Lung (tissue), 12 donors: ENCODE results near the gene FEM1C. TPM values are rescaled to one million over a fixed set of nuclear protein-coding genes. Genes with fewer than 3 reads are reported as not detected.

Source experiments
- ATAC-seq: fragments of 200-7000 bp; cut with Tn5 transposase; one replicate; pipeline ENCODE4 v1.9.1; 2020; ENCODE audit warnings: moderate number of reproducible peaks; ENCODE audit not compliant: insufficient read depth, low FRiP score
- DNase-seq, 3 donors: peaks; one replicate each; pipeline ENCODE4 v3.0.0-alpha.2; 2013 to 2017
- H3K27ac ChIP-seq, 2 donors: one replicate each; pipeline ENCODE4 v1.5.1; 2013; ENCODE audit warnings: mild to moderate bottlenecking in 2 of 2, moderate library complexity in 2 of 2, control low read depth in 1 of 2, inconsistent platforms in 1 of 2, low read depth in 1 of 2, low read length in 1 of 2
- H3K27me3 ChIP-seq, 3 donors: one replicate each; pipeline ENCODE4 v1.5.1; 2013; ENCODE audit warnings: low read length in 2 of 3; ENCODE audit not compliant: control insufficient read depth in 3 of 3, insufficient read depth in 3 of 3
- H3K36me3 ChIP-seq, 4 donors: one replicate each; pipeline ENCODE4 v1.5.1; 2013; ENCODE audit warnings: low read length in 4 of 4, mild to moderate bottlenecking in 1 of 4, moderate library complexity in 1 of 4; ENCODE audit not compliant: control insufficient read depth in 4 of 4, insufficient read depth in 4 of 4
- H3K4me1 ChIP-seq, 5 donors: one replicate each; pipeline ENCODE4 v1.5.1; 2013; ENCODE audit warnings: low read length in 5 of 5, mild to moderate bottlenecking in 2 of 5, moderate library complexity in 1 of 5; ENCODE audit not compliant: control insufficient read depth in 5 of 5, insufficient read depth in 5 of 5
- H3K4me3 ChIP-seq: one replicate; pipeline ENCODE4 v1.5.1; 2013; ENCODE audit warnings: mild to moderate bottlenecking, control low read depth, moderate library complexity
- H3K9ac ChIP-seq, 2 donors: one replicate each; pipeline ENCODE4 v1.5.1; 2013; ENCODE audit warnings: low read length in 2 of 2, control low read depth in 1 of 2; ENCODE audit not compliant: insufficient read depth in 1 of 2
- H3K9me3 ChIP-seq, 4 donors: one replicate each; pipeline ENCODE4 v1.5.1; 2013; ENCODE audit warnings: low read length in 3 of 4, mild to moderate bottlenecking in 1 of 4, moderate library complexity in 1 of 4; ENCODE audit not compliant: control insufficient read depth in 4 of 4, insufficient read depth in 3 of 4
- WGBS, 2 donors: extraction: QIAGEN DNeasy Blood & Tissue Kit; methylation state at CpG; one replicate each; pipeline ENCODE4 v1.1.7; 2013; 5-methylcytosine and 5-hydroxymethylcytosine counted together
- polyA plus RNA-seq, 2 donors: library from polyadenylated mRNA; stranded (reverse); fragments of 200-250 nt; gene quantifications; one replicate each; pipeline ENCODE4 v1.2.1, GENCODE V29; 2013
- total RNA-seq, 2 donors: library from RNA; depleted of rRNA in 1 of 2; stranded (reverse); fragments of >200 nt in 1 of 2; gene quantifications; one replicate each; pipeline ENCODE4 v1.2.1, GENCODE V29; 2014 to 2021
- TF ChIP-seq, protein P1 (sequence below): IDR thresholded peaks from 2 replicates; pipeline ENCODE4 v1.5.1; 2012; ENCODE audit warnings: mild to moderate bottlenecking; ENCODE audit errors: control extremely low read depth, extremely low read depth
- donor health status: control.
- donor health status: control.
- donor health status: Bipolar disorder and iron deficiency.
- donor health status: healthy.
- donor health status: DM: yes; HTN: yes; CAD: no.

FEM1C gene
- total and polyA plus RNA-seq, 4 donors: 8.0 to 47.9 (median 19.2) TPM

GRCh38 chr5:115522832-115523403 is 21.7 kb downstream of the FEM1C start:
- DNase-seq (no peak), ATAC-seq (no peak)
- Histone ChIP-seq H3K27me3 (no peaks in the 10 kb centered on the region), H3K27ac (no peak overlapping the region), H3K9ac (no peak overlapping the region), H3K4me1 (peaks cover 0 to 14% (median 0%) of the 10 kb centered on the region in 5 donors), H3K36me3 (peaks cover 4 to 23% (median 20%) of the 10 kb centered on the region in 4 donors), H3K4me3 (no peak overlapping the region), H3K9me3 (no peaks in the 10 kb centered on the region)
- TF ChIP-seq, protein P1, sequence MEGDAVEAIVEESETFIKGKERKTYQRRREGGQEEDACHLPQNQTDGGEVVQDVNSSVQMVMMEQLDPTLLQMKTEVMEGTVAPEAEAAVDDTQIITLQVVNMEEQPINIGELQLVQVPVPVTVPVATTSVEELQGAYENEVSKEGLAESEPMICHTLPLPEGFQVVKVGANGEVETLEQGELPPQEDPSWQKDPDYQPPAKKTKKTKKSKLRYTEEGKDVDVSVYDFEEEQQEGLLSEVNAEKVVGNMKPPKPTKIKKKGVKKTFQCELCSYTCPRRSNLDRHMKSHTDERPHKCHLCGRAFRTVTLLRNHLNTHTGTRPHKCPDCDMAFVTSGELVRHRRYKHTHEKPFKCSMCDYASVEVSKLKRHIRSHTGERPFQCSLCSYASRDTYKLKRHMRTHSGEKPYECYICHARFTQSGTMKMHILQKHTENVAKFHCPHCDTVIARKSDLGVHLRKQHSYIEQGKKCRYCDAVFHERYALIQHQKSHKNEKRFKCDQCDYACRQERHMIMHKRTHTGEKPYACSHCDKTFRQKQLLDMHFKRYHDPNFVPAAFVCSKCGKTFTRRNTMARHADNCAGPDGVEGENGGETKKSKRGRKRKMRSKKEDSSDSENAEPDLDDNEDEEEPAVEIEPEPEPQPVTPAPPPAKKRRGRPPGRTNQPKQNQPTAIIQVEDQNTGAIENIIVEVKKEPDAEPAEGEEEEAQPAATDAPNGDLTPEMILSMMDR: no peak

- 95 to 96% methylated on average over 2 of the region's 2 CpGs for whole genome bisulfite sequencing, 2 donors
- Histone ChIP-seq H3K9ac (no peak overlapping the region), H3K4me3 (no peak overlapping the region), H3K27ac (no peak overlapping the region), H3K9me3 (no peaks in the 10 kb centered on the region), H3K36me3 (peaks cover 4 to 20% (median 17%) of the 10 kb centered on the region in 4 donors), H3K4me1 (peaks cover 0 to 6% (median 0%) of the 10 kb centered on the region in 5 donors), H3K27me3 (no peaks in the 10 kb centered on the region)
- ATAC-seq (no peak), DNase-seq (no peak)
- TF ChIP-seq, protein P1: no peak
Observed at GRCh38 chr5:115520191-115520590, 24.4 kb downstream of the FEM1C start.

- no peak for DNase-seq
Observed at GRCh38 chr5:115516372-115516771, 28.2 kb downstream of the FEM1C start.

More at GRCh38 chr5:115516372-115516771, 28.2 kb downstream of the FEM1C start:
- H3K9me3 ChIP-seq: no peaks in the 10 kb centered on the region
- no peaks in the 10 kb centered on the region for H3K27me3 ChIP-seq
- no peaks in the 10 kb centered on the region for H3K4me1 ChIP-seq
- peaks cover 0 to 3% (median 1%) of the 10 kb centered on the region in 4 donors for H3K36me3 ChIP-seq
- no peak overlapping the region for H3K9ac ChIP-seq
- H3K4me3 ChIP-seq: no peak overlapping the region
- ATAC-seq: no peak
- H3K27ac ChIP-seq: no peak overlapping the region
- TF ChIP-seq, protein P1: no peak
- WGBS, 2 donors: 96 to 100% methylated on average over 1 of the region's 1 CpG
